ENCODE data around the gene TESK1.
"Not testable (repeated sequence)": the region's sequence is repeated elsewhere in the genome, so short reads cannot be mapped to it uniquely, and the experiment has no call there.

GRCh38 chr9:35640431-35640830, 35.4 kb downstream of the TESK1 start:
- TF ChIP-seq, protein P1, sequence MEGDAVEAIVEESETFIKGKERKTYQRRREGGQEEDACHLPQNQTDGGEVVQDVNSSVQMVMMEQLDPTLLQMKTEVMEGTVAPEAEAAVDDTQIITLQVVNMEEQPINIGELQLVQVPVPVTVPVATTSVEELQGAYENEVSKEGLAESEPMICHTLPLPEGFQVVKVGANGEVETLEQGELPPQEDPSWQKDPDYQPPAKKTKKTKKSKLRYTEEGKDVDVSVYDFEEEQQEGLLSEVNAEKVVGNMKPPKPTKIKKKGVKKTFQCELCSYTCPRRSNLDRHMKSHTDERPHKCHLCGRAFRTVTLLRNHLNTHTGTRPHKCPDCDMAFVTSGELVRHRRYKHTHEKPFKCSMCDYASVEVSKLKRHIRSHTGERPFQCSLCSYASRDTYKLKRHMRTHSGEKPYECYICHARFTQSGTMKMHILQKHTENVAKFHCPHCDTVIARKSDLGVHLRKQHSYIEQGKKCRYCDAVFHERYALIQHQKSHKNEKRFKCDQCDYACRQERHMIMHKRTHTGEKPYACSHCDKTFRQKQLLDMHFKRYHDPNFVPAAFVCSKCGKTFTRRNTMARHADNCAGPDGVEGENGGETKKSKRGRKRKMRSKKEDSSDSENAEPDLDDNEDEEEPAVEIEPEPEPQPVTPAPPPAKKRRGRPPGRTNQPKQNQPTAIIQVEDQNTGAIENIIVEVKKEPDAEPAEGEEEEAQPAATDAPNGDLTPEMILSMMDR (IDR thresholded peaks at IDR 0.05), result not testable (repeated sequence)
- not testable (repeated sequence) for TF ChIP-seq EZH2 (IDR thresholded peaks at IDR 0.05; ENCODE audit: borderline replicate concordance, insufficient read depth, low read depth, low read length, poor library complexity, severe bottlenecking)

All from B cell (primary cell).